K562 (cell line): ENCODE measurements around the gene MADCAM1. TPM values are rescaled to one million over a fixed set of nuclear protein-coding genes. Genes with fewer than 3 reads are reported as not detected.
A peak's percentile ranks its signal among the peaks of the same experiment; 100 is the strongest.

Experiments
- BDP1 ChIP-seq: IDR thresholded peaks from 3 replicates; pipeline ENCODE4 v1.6.1; 2011; ENCODE audit not compliant: insufficient read length, insufficient read depth
- BRCA1 ChIP-seq, 2 experiments: fragments of 450-650 bp in 1 of 2; sonication (generic) in 1 of 2; formaldehyde crosslinking in 1 of 2; IDR thresholded peaks; 2 replicates each; pipeline versions ENCODE4 v1.5.0 to v1.6.1; 2017 to 2020; ENCODE audit warnings: mild to moderate bottlenecking in 1 of 2, missing genetic modification reagents in 1 of 2
- CBX5 ChIP-seq: IDR thresholded peaks from 2 replicates; pipeline ENCODE4 v1.6.1; 2014; ENCODE audit warnings: low read depth, borderline replicate concordance
- CC2D1A ChIP-seq: fragments of 450-650 bp; IDR thresholded peaks from 2 replicates; pipeline ENCODE4 v1.6.1; 2017; ENCODE audit warnings: mild to moderate bottlenecking
- CEBPG ChIP-seq, 3 experiments: fragments of 200-800 bp in 1 of 3; sonication (Bioruptor generic) in 1 of 3; sonication (generic) in 1 of 3; formaldehyde crosslinking in 1 of 3; IDR thresholded peaks in 2 of 3; conservative IDR thresholded peaks in 1 of 3; 2 replicates each; pipeline versions ENCODE4 v1.6.1 to v1.8.0; 2016 to 2022; ENCODE audit warnings: missing compliant biosample characterization in 2 of 3, missing genetic modification characterization in 2 of 3, mild to moderate bottlenecking in 1 of 3, missing genetic modification reagents in 1 of 3
- CREB5 ChIP-seq: fragments of 250-450 bp; sonication (Bioruptor Pico); IDR thresholded peaks from 2 replicates; pipeline ENCODE4 v1.5.0; 2020; ENCODE audit warnings: mild to moderate bottlenecking
- EZH2 ChIP-seq: IDR thresholded peaks from 2 replicates; pipeline ENCODE4 v1.6.1; 2012; ENCODE audit warnings: low read depth, mild to moderate bottlenecking, inconsistent platforms, low read length, borderline replicate concordance
- GTF2F1 ChIP-seq: IDR thresholded peaks from 2 replicates; pipeline ENCODE4 v1.6.1; 2011; ENCODE audit warnings: low read depth, low read length, improper control_type of control experiment
- HCFC1 ChIP-seq: IDR thresholded peaks from 2 replicates; pipeline ENCODE4 v1.6.1; 2012; ENCODE audit warnings: low read depth, low read length, improper control_type of control experiment
- JUND ChIP-seq, 2 experiments: IDR thresholded peaks; 2 replicates in 1 of 2; 3 replicates in 1 of 2; pipeline ENCODE4 v1.6.1; 2011; ENCODE audit warnings: borderline replicate concordance in 2 of 2, low read depth in 2 of 2, low read length in 2 of 2, improper control_type of control experiment in 1 of 2, missing biosample characterization in 1 of 2, missing genetic modification characterization in 1 of 2, missing genetic modification reagents in 1 of 2
- NONO ChIP-seq, 2 experiments: fragments of 200-400 bp in 1 of 2; fragments of 450-650 bp in 1 of 2; formaldehyde crosslinking in 1 of 2; IDR thresholded peaks; 2 replicates each; pipeline ENCODE4 v1.6.1; 2017; ENCODE audit warnings: low read depth in 2 of 2, mild to moderate bottlenecking in 2 of 2, moderate library complexity in 2 of 2, low read length in 1 of 2
- NR1H2 ChIP-seq: sonication (generic); formaldehyde crosslinking; IDR thresholded peaks from 2 replicates; pipeline ENCODE4 v1.4.0; 2020; ENCODE audit warnings: mild to moderate bottlenecking, missing genetic modification reagents
- PHF21A ChIP-seq: fragments of 450-650 bp; IDR thresholded peaks from 2 replicates; pipeline ENCODE4 v1.6.1; 2017; ENCODE audit warnings: low read depth, borderline replicate concordance
- POLR3G ChIP-seq: IDR thresholded peaks from 2 replicates; pipeline ENCODE4 v1.6.1; 2011; ENCODE audit not compliant: insufficient read length, insufficient replicate concordance; ENCODE audit errors: extremely low read depth
- RBBP5 ChIP-seq: fragments of 200-600 bp; sonication (generic); IDR thresholded peaks from 2 replicates; pipeline ENCODE4 v1.6.1; 2012; ENCODE audit warnings: borderline replicate concordance, mild to moderate bottlenecking, low read length, control low read depth, inconsistent platforms; ENCODE audit not compliant: insufficient read depth, poor library complexity, severe bottlenecking
- SIN3A ChIP-seq, 2 experiments: fragments of 150-350 bp in 1 of 2; IDR thresholded peaks; 2 replicates each; pipeline ENCODE4 v1.6.1; 2011 to 2016; ENCODE audit warnings: borderline replicate concordance in 2 of 2, low read depth in 2 of 2, low read length in 2 of 2, mild to moderate bottlenecking in 2 of 2, moderate library complexity in 2 of 2; ENCODE audit not compliant: control insufficient read depth in 1 of 2
- SP2 ChIP-seq: IDR thresholded peaks from 2 replicates; pipeline ENCODE4 v1.6.1; 2011; ENCODE audit warnings: mild to moderate bottlenecking, low read depth, low read length, moderate library complexity; ENCODE audit not compliant: poor library complexity, severe bottlenecking; ENCODE audit errors: extremely low read depth
- STAT5A ChIP-seq: IDR thresholded peaks from 2 replicates; pipeline ENCODE4 v1.6.1; 2012; ENCODE audit warnings: low read length, inconsistent platforms, borderline replicate concordance
- THRAP3 ChIP-seq: fragments of 450-650 bp; IDR thresholded peaks from 2 replicates; pipeline ENCODE4 v1.6.1; 2016; ENCODE audit warnings: mild to moderate bottlenecking, inconsistent platforms, borderline replicate concordance
- U2AF1 ChIP-seq: fragments of 200-400 bp; formaldehyde crosslinking; optimal IDR thresholded peaks from 2 replicates; pipeline ENCODE3; 2017; ENCODE audit warnings: mild to moderate bottlenecking, low read depth, low read length, moderate library complexity
- ZNF707 ChIP-seq: fragments of 250-450 bp; sonication (Bioruptor Pico); conservative IDR thresholded peaks from 2 replicates; pipeline ENCODE4 v1.8.0; 2022; ENCODE audit warnings: inconsistent platforms, mild to moderate bottlenecking, moderate library complexity
- ZZZ3 ChIP-seq: fragments of 450-650 bp; IDR thresholded peaks from 2 replicates; pipeline ENCODE4 v1.6.1; 2016; ENCODE audit warnings: antibody characterized with exemption, mild to moderate bottlenecking, moderate library complexity
- polyA plus RNA-seq, 8 experiments: library from polyadenylated mRNA; depleted of rRNA in 4 of 8; stranded (reverse) in 5 of 8; unstranded in 3 of 8; fragments of >200 nt; fragmentation: Nextera tagmentation in 2 of 8; fragmentation: Illumina TruSeq in 1 of 8; extraction: Ambion mirVana in 2 of 8; extraction: Trizol in 1 of 8; gene quantifications; 2 replicates each; pipeline versions ENCODE4 v1.2.1 to v1.2.3, GENCODE V29; 2011 to 2014; ENCODE audit warnings: inconsistent platforms in 1 of 8, missing spikeins in 1 of 8
- total RNA-seq, 7 experiments: library from RNA; depleted of rRNA in 6 of 7; stranded (reverse); fragments of >200 nt in 6 of 7; fragmentation: Illumina TruSeq in 2 of 7; extraction: Trizol in 2 of 7; gene quantifications; 2 replicates each; pipeline versions ENCODE4 v1.2.1 to v1.2.3, GENCODE V29; 2011 to 2021; ENCODE audit warnings: low replicate concordance in 1 of 7
- TF ChIP-seq, protein P1 (sequence below): fragments of 450-650 bp; IDR thresholded peaks from 2 replicates; pipeline ENCODE4 v1.6.1; 2016; ENCODE audit warnings: antibody characterized with exemption
- TF ChIP-seq, protein P2 (sequence below): fragments of 250-450 bp; sonication (Bioruptor Pico); IDR thresholded peaks from 2 replicates; pipeline ENCODE4 v1.8.0; 2022; ENCODE audit warnings: moderate library complexity, mild to moderate bottlenecking, inconsistent platforms

MADCAM1 gene
- total and polyA plus RNA-seq, 9 of the 15 experiments (the other 6 are each of a cell fraction or from before 2014, with no cell fraction given) = 0.09 to 0.36 (median 0.09) TPM; not detected in 6

DNA sequence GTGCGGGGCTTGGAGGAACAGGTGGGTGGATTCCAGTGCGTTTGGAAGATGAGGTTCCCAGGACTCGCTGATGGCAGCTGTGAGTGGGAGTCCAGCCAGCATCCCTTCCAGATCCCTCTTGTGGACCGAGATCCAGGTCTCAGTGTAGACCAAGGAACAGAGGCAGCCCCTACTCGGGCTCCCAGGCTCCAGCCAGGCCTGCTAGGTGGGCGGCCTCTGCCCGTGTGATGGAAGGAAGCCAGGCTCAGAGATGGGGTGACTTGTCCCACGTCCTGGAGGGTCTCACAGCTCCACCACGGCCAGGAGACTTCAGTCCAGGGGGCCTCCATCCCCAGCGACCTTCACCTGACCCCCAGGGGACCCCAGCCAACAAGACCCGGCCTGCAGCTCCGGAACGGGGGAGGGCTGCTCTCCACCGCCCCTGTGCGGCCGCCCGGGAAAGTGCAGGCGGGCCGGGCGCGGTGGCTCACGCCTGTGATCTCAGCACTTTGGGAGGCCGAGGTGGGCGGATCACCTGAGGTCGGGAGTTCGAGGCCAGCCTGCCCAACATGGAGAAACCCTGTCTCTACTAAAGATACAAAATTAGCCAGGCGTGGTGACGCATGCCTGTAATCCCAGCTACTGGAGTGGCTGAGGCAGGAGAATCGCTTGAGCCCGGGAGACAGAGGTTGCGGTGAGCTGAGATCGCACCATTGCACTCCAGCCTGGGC, 729 bp upstream of the MADCAM1 start (continued):
- TF ChIP-seq, protein P1, sequence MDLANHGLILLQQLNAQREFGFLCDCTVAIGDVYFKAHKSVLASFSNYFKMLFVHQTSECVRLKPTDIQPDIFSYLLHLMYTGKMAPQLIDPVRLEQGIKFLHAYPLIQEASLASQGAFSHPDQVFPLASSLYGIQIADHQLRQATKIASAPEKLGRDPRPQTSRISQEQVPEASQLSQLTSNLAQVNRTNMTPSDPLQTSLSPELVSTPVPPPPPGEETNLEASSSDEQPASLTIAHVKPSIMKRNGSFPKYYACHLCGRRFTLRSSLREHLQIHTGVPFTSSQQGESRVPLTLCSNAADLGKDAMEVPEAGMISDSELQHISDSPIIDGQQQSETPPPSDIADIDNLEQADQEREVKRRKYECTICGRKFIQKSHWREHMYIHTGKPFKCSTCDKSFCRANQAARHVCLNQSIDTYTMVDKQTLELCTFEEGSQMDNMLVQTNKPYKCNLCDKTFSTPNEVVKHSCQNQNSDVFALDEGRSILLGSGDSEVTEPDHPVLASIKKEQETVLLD = no peak
- TF ChIP-seq GTF2F1 (no peak), NR1H2 (CRISPR knock-in tag) (no peak), SP2 (no peak), POLR3G (no peak), ZNF707 (no peak), PHF21A (no peak), JUND (IDR thresholded peaks at IDR 0.05; ENCODE audit: borderline replicate concordance, low read depth, low read length) (no peak), JUND (tag; IDR thresholded peaks at IDR 0.05; ENCODE audit: borderline replicate concordance, low read depth, low read length) (no peak), THRAP3 (no peak), RBBP5 (no peak), BDP1 (no peak), EZH2 (no peak), NONO (IDR thresholded peaks at IDR 0.05; ENCODE audit: low read depth in 2 of 2, low read length in 1 of 2) (no peak), HCFC1 (no peak), BRCA1 (IDR thresholded peaks at IDR 0.05) (no peak), BRCA1 (CRISPR knock-in tag; IDR thresholded peaks at IDR 0.05) (no peak), CC2D1A (peak; percentile 34; the same call in 1 of the 2 replicates), CBX5 (no peak), CEBPG (CRISPR knock-in tag; IDR thresholded peaks at IDR 0.05) (no peak), CEBPG (tag; conservative IDR thresholded peaks at IDR 0.05 in 1 of 2, IDR thresholded peaks at IDR 0.05 in 1 of 2) (no peak), SIN3A (IDR thresholded peaks at IDR 0.05; ENCODE audit: borderline replicate concordance in 2 of 2, control insufficient read depth in 1 of 2, low read depth in 2 of 2, low read length in 2 of 2) (no peak), STAT5A (no peak), CREB5 (no peak), ZZZ3 (no peak), U2AF1 (no peak)
- TF ChIP-seq, protein P2, sequence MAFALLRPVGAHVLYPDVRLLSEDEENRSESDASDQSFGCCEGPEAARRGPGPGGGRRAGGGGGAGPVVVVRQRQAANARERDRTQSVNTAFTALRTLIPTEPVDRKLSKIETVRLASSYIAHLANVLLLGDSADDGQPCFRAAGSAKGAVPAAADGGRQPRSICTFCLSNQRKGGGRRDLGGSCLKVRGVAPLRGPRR (CRISPR knock-in tag) = no peak
